OCI-LY3 (cell line): ENCODE data around the gene MCEE.
"Not testable (repeated sequence)": the region's sequence is repeated elsewhere in the genome, so short reads cannot be mapped to it uniquely, and the experiment has no call there.

Experiments used
- CTCF ChIP-seq: fragments of 200-600, 300-600 bp; sonication (generic); IDR thresholded peaks from 2 replicates; pipeline ENCODE4 v1.5.1; 2014; ENCODE audit warnings: antibody characterized with exemption, low read length, low read depth
- EZH2phosphoT487 ChIP-seq: fragments of 200-600 bp; shearing (Covaris generic); IDR thresholded peaks from 2 replicates; pipeline ENCODE4 v1.6.1; 2018; ENCODE audit warnings: antibody characterized with exemption, mixed run types, low read depth

- not testable (repeated sequence) for TF ChIP-seq CTCF, EZH2phosphoT487
Observed at GRCh38 chr2:71092491-71093260, 37.4 kb downstream of the MCEE start.
